HG03354 (cell line): ENCODE data around the gene POLE3.
A peak's percentile ranks its signal among the peaks of the same experiment; 100 is the strongest.
"Not testable (repeated sequence)": the region's sequence is repeated elsewhere in the genome, so short reads cannot be mapped to it uniquely, and the experiment has no call there.

Experiments used
- ATAC-seq: cut with Tn5 transposase; IDR thresholded peaks from one replicate; pipeline ENCODE4 v1.9.1; 2021; ENCODE audit warnings: mild to moderate bottlenecking; ENCODE audit not compliant: unreplicated experiment, poor library complexity, severe bottlenecking

Gene POLE3, protein sequence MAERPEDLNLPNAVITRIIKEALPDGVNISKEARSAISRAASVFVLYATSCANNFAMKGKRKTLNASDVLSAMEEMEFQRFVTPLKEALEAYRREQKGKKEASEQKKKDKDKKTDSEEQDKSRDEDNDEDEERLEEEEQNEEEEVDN

DNA sequence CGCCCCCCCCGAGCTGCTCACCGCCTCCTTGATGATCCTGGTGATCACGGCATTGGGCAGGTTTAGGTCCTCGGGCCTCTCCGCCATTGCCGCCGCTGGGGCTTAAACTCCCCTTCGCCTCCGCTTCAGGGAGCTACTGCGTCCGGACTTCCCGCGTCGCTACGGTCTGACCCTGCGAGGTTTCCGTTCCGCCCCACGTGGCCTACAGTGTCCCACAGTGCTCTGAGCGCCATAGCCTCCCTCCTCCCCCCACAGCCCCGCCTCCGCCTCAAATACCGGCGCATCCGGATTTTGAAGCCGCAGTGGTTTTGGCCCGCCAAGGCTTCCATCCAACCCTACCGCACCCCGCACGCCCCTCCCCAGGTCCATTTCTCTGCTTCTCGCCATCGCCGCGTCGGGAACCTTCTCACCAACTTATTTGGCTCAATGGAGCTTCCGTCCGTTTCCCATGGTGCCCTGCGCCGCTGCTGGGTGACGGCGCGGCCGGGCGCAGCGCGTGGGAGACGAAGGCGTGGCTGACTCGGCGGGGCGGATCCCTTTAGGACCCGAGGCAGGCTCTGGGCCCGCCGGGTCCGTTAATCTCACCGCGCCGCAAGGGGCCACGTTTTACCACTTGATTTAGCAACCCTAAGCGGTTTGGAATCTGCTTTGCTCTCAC, at the start of gene POLE3, which contains the start of gene C9orf43:
POLE3 (minus strand) TSS at position 469 of the 658 bp plus-strand sequence; CDS start at position 87, 382 bp downstream.
C9orf43 (plus strand) TSS at position 541 of the 658 bp plus-strand sequence. CDS start 2,747 bp downstream, outside the sequence.
- peak; percentile 96 for ATAC-seq

DNA sequence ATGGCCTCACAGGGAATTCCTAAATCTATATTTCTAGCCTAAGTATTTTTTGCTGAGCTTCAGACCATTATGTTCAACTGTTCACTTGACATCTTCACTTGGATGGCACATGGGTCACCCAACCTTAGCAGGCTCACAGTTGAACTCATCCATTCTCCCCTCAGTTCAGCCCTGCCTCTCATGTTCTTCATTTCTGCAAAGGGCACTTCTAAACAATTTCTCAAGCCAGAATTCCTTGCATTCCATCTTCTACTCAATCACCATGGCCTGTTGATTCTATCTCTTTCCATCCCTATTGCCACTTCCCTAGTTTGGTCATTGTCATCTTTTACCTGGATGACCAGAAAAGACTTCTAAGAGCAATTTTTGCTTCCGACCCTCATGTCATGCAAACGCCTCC, 45.8 kb upstream of the POLE3 start:
- no peak for ATAC-seq

DNA sequence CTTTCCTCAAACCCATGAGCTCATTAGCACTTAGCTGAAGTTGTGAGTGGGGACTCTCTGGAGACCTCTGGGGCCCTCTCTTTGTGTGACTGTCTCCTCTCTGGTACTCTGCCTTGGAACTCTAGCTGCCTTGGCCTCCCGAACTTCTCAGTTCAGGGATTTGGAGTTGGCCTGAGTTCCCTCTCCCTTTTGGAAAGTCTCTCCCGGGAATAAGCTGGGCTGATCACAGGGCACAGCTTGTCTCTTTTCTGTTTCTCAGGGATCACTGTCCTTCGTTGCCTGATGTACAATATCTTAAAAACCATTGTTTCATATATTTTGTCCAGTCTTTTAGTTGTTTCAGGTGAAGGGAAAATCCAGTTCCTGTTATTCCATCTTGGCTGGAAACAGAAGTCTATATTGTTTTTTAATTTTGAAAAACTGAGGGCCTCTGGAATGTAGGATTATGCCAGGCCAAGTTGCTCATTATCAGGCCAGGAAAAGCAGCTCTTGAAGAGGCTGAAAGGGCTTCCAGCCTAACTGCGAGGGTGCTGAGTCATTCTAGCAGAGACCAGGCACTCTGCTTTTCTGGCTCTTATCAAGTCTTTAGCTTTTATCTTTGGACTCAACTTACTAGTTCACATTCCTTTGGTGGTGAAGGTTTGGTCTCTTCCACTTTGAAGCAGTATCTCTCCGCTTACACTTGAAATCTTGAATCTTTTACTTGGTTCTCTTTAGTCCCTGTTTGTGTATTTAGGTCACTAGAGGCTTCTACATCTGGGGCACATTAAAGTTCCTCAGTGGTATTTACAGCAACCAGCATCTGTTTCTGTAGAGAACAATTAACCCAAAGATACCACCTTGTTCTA, 44.7 kb upstream of the POLE3 start:
- no peak for ATAC-seq

DNA sequence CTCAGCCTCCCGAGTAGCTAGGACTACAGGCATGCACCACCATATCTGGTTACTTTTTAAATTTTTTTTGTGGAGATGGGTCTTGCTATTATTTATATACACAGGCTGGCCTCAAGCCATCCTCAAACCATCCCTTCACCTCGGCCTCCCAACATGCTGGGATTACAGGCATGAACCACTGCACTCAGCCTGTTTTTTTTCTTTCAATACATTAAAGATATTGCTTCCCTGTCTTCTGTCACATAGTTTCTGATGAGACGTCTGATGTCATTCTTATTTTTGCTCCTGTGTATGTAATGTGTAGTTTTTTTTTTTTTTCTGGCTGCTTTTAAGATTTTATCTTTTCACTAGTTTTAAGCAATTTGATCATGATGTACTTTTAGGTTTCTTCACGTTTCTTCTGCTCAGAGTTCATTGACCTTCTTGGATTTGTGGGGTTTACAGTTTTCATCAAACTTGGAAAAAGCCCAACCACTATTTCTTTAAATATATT, 41.7 kb upstream of the POLE3 start:
- no peak for ATAC-seq

DNA sequence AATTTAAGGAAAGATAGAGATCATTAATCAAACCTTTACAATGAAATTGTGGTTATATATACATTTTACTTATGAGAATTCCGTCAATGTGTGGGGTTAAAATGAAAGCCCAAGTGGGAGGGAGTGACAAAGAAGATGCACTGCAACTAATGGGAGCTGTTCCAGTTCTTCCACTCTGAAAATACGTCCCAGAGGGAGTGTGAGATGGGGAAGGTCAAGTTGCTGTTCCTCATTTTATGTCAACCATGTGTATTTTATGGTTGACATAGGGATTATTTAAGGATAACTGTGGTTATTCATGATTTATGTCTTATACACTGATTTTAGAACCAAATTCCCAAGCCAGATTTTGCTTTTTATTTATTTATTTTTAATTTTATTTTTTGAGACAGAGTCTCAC, 38.9 kb upstream of the POLE3 start:
- ATAC-seq = no peak

DNA sequence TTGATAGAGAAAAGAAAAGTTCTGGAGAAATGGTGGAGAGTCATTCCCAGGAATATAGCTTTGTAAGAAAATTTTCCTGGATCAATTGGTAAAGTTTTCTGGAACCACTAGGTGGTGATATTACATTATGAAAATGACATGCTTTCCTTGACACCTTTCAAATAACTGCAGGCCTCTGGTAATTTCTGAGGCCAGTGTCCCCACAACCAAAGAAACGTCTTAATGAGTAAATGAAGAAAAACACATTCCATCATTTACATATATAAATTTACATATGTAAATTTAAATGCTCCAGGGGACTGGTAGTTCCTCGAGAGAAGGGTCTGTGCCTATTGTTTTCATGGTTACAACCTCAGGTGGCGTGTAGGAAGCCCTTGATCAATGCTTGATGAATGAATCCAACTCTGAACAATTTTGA, 35.9 kb upstream of the POLE3 start:
- ATAC-seq = no peak

DNA sequence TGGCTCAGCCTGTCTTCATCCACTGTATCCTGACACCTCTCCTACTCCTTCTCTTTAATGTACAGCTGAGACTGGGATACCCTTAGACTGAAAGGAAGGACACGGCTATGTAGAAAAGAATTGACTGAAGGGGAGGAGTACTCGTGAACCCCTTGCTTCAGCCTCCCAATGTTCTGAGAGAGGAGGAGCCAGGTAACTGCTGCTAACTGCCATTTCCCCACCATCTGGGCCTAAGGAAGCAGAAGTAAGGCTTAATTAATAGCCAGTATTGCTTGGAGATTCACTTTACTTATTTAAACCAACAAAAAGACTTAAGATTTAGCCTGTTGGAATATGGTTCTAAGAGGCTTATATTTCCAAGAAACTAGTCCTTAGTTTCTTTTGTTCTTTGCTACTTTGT, 34.3 kb upstream of the POLE3 start:
- no peak for ATAC-seq

DNA sequence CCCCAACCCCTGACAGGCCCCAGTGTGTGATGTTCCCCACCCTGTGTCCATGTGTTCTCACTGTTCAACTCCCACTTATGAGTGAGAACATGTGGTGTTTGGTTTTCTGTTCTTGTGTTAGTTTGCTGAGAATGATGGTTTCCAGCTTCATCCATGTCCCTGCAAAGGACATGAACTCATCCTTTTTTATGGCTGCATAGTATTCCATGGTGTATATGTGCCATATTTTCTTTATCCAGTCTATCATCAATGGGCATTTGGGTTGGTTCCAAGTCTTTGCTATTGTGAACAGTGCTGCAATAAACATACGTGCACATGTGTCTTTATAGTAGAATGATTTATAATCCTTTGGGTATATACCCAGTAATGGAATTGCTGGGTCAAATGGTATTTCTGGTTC, 27.2 kb upstream of the POLE3 start:
- ATAC-seq = not testable (repeated sequence)

DNA sequence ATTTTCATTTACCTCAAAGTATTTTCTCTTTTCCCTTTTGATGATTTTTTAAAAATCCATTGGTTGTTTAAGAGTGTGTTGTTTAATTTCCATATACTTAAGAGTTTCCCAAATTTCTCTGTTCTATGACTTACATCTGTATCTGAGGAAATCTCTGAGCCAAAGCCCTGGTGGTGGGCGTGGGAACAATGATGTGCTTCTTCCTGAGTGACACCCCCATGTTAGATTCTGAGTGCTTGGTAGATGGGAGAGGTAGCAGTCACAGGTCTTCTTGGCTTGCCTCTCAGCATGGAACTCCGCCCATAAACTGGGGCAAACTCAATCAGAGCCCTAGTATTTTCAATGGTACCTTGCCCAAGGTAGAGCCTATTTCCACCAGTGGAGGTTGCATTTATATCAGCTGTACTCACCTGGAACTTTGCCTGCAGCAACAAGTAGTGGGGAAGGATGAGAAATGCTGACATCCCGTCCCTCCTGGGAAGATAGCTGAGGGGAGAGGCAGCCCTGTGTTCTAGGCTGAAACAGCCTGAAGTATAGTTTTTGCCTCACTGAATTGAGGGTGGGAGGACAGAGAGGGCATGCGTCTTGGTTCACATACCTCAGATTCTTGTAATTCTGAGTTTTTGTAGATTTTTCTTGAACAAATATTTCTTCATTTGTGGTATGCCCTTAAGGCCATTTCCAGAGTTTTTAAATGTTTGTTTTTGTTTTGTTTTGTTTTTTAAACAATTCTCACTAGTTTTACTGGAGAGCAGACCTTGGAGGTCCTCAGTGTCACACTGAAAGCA, 26.4 kb upstream of the POLE3 start:
- ATAC-seq = no peak

DNA sequence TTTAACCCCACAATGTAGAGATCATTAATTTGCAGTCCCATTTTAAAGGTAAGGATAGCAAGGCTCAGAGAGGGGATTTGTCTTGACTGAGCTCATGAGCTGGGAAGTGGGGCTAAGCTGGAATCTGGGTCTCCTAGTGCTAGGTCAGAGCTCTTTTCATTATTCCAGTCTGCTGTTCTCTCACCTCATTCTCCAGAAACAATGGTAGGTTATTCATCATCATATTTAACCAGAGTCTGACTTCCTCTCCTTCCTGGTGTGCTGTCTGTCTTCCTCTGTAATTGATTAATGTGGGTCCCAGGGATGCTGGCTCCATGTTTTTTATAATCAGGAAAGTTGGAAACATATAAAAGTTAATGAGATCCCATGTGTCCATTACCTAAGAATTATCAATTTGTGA, 20.7 kb upstream of the POLE3 start:
- ATAC-seq = no peak

DNA sequence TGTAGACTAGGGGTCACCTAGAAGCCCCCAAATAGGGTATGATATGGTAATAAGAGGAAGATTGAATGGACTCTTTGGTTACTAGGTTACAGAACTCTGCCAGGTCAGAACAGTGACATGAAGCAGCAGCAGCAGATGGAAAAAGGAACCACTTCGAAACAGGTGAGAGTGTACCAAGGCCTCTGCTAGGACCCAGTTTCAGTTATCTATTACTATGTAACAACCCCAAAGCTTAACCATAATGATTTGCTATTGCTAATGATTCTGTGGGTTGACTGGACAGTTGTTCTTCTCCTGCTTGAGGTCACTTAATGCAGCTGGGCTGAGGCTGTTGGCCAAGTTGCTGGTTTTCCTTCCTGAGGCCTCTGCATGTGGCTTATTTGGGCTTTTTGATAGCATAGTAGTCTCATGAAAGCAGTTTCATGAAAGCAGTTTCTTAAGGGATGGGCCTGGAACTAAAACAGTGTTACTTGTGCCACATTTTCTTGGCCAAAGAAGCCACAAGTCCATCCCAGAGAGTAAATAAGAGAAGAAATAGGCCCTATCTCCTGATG, 17.7 kb upstream of the POLE3 start:
- peak; percentile 62 for ATAC-seq

DNA sequence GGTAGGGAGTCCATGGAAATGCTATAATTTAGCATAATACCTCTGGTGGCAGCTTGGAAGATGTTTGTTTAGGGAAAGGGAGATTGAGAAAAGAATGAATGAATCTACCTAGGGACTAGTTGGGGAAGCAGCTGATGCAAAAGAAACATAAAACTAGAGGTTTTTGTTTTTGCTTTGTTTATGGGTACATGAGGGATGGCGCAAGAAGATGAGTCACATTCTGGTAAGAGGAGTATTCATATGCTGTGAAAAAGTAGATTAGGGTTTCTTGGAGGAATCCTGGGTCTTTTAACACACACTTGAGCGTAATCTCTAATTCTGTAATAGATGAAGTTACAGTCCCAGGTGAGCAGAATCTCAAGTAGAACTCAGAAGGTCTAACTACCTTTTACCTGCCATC, 17.2 kb upstream of the POLE3 start:
- no peak for ATAC-seq

DNA sequence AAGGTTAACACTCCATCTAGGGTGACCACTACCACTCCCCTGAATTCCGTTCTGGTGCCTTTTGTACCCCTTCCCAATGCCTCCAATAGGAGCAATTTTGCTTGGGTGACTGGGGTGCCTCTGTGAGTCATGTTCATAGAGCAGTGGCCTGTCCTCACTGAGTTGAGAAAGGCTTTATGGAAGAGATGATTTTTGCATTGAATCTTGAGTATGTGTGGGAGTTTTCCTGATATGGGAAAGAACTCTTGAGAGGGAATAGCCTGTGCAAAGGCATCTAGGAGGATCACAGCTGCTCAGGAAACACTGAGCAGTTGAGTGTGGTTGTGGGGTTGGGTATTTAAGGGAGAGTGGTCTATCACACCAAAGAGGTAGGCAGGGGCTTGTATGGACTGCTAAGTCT, 16.2 kb upstream of the POLE3 start:
- ATAC-seq = no peak

DNA sequence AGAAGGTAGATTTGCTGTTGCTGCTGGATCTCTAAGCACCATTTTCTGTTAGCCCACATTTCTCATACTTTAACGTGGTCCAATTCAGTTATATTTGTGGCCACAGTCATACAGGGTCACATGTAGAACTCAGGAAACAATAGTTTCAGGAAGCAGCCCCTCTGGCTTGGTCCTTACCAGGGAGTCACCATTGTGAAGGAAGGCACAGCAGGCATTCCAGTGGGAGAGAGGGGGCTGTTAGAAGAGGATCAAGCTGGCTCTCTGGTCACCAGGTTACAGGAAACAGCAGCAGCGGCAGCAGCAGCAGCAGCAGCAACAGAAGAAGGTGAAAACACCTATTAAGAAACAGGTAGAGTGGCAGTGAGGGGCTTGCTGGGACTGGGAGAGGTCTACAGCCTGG, 14.6 kb upstream of the POLE3 start:
- ATAC-seq = no peak

DNA sequence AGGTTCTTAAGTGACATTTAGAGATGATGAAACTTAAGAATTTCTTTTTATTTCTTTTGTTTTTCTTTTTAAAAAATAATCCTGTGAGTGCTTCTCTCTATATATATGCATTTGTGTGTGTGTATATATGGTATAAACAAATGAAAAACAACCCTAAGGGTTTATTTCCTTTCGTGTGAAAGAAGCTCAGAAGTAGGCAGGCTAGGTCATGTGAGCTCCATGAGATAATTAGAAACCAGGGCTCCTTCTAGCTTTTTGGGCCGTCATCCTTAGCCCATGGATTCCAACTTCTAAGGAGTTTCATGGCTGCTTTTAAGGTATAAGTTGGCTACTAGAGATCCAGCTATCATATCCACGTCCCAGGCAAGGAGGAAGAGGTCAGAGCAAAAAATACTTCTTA, 11.3 kb upstream of the POLE3 start:
- ATAC-seq = no peak

DNA sequence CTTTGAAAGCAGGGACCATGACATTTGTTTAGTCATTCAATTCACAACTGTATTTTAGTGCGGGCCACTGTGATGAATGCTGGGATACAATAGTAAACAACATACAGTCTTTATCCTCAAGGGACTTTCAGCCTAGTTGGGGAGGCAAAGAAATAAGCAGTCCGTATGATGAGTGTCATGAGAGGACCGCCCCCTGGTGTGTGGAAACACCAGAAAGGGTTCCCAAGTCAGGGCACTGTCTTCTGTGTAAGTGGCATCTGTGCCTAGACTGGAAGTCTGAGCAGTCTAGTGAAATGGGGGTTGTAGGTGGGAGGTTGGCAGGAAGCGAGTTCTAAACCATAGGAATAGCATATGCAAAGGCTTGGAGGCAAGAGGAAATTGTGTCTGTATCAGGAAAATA, 6.9 kb upstream of the POLE3 start:
- no peak for ATAC-seq

DNA sequence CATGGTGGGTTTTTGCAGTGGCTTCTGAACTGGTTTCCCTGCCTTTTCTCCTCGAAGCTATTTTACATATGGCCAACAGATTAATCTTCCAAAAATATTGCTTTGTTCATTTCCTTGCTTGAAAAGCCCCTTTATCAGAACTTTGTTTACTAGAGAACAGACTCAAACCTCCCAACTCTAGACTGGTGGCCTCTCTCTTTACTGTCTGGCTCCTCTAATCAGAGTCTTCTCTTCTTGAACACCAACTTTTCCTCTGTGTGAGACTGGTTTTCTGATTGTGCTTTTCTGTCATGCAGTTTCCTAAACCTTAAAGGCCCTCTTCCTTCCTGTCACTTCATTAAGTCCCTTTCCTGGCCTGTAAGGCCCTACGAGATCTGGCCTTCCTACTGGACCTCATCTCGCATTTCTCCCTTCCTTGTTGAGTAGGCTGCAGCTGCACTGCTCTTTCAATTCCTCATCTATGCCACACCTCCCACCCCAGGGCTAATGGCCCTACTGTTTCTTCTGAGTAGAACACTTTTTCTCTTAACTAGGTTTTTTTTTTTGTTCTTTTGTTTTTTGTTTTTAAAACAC, 5.8 kb upstream of the POLE3 start:
- ATAC-seq = peak; percentile 97

DNA sequence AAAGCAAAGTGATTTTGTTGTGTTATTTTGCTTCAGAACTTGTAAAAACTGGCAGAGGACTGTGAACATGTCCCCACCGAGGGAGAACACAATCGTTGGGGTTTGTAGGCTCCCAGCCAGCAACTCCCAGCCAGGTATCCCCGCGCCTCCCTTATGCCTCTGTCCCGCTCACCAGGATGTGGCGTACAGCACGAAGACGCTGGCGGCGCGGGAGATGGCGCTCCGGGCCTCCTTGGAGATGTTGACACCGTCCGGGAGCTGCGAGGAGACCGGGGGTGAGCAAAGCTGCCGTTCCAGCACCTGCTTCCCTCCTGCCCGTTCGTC, 630 bp downstream of the POLE3 start:
- ATAC-seq = peak; percentile 12

DNA sequence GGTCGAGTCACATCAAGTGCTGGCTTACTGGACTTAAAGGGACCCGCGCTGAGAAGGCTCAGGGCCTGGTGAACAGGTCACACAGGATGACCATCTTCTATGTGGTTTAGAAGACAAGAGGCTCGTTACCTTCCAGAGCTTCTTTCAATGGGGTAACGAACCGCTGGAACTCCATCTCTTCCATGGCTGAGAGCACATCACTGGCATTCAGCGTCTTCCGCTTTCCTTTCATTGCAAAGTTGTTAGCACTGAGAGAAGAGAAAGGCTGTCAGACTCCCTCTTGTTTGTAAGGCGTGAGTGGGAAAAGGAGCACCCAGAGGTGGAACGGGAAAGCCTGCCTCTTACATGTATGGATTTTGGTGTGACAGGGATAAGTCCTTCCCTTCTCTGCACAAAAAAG, 994 bp downstream of the POLE3 start:
- ATAC-seq = no peak
